Activated naive CD4-positive, alpha-beta T cell (primary cell): ENCODE measurements around the gene KRTAP10-4.
"Not testable (repeated sequence)": the region's sequence is repeated elsewhere in the genome, so short reads cannot be mapped to it uniquely, and the experiment has no call there.

ENCODE experiments used
- DNase-seq, 4 experiments: peaks; one replicate each; lab custom pipeline; 2025; lab: John Stamatoyannopoulos, UW

The KRTAP10-4 gene

DNA sequence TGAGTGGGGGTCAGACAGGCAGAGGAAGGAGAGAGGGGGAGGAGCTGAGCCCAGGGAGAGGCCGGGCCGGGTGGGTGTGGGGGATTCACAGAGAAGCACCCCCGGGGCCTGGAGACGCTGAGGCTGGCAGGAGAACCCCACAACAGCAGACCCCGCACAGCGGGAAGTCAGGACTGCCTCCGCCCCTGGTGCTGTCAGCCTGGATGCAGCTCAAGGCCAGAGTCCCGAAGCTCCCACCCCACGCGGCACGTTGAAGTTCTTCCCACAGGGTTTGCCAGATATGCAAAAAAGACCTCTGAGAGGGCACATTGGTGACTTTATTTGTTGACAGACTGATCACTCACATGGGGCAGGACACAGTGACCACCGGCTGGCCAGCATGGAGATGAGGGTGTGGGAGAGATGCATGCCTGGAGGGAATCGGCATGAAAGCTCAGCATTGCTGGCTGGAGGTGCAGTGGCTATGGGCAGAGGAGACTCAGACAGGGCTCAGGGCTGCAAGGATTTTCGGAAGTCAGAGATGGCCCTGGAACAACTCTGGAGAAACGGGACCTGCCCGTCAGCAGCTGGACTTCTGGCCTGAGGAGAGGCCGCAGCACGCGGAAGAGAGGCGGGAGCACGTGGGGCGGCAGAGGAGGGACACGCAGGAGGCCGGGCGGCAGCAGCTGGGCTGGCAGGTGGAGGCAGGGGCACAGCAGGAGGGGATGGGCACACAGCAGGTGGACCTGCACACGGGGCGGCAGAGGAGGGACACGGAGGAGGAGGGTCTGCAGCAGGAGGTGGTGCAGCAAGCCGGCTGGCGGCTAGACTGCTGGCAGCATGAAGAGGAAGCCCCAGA, 15.8 kb upstream of the KRTAP10-4 start:
- DNase-seq = no peak

- not testable (repeated sequence) for DNase-seq
Observed at GRCh38 chr21:44558329-44558675, 15.2 kb upstream of the KRTAP10-4 start.

DNA sequence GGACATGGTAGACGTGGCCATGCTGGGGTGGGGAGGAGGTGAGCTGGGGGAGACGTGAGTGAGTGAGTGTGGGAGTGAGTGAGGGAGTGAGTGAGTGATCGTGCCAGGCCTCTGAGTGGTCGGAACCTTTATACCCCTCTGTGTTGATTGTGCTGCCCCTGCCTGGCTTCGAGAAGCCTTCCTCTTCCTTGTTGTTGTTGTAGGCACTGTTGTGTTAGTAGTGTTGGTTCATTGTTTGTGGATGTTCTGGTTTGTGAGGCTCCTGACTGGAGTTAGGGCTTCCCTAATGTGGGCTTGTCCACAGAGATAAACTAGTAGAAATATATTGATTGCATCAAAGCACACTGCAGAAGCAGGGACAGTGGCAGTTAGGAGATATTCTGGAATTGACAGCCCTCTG, 14.8 kb upstream of the KRTAP10-4 start, which contains the start of gene KRTAP10-3:
TSS of gene KRTAP10-3 (minus strand) at position 101 of the 400 bp plus-strand sequence. CDS start at position 21, 80 bp downstream.
- no peak for DNase-seq

DNA sequence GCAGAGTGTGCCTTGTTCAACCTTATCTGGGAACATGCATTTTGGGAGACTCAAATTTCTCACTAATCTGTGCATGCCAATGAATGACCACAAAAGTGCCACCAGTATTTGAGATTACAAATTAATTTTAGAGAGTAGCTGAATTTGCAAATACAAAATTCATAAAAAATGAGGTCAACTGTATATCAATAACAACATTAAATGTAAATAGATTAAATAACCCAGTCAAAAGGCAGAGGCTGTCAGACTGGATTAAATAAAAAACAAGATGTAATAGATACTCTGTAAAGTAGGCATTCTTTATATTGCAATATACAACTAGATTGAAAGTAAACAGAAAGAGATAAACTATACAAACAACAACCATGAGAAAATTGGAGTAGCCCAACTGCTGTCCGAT, 9.4 kb upstream of the KRTAP10-4 start:
- no peak for DNase-seq

DNA sequence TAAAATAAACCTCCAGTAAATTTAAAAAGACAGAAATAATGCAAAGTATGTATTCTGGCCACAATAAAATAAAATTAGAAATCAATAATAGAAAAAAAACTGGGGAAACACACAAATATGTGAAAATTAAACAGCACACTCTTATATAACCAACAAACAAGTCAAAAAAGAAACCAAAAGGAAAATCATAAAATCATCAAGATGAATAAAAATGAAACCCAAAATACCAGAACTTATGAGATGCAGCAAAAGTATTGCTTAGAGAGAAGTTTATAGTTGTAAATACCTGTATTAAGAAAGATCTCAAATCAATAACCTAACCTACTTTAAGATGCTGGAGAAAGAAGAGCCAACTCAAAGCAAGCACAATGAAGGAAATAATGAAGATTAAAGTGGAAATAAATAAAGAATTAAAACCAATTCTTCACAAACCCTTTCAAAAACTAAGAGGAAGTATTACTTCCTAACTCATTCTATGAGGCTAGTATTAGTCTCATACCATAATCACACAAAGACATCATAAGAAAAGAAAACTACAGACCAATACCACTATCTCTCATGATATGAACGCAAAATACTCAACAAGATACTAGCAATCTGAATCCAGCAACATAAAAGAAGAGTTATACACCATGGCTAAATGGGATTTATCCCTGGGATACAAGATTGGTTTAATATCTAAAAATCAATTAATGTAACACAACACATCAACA, 8.5 kb upstream of the KRTAP10-4 start:
- DNase-seq = no peak

DNA sequence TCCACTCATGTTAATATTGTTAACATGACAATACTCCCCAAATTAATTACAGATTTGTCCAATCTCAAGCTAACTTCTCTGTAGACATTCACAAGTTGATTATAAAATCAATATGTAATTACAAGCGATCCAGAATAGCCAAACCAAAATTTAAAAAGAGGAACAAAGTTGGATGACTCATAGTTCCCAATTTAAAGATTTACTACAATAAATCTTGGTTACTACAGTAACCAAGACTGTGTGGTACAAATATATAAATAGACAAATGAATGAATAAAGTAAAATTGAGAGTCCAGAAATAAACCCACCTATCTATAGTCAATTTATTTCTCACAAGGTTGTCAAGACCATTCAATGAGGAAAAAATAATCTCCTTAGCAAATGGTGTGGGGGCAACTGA, 7.1 kb upstream of the KRTAP10-4 start:
- DNase-seq = no peak

DNA sequence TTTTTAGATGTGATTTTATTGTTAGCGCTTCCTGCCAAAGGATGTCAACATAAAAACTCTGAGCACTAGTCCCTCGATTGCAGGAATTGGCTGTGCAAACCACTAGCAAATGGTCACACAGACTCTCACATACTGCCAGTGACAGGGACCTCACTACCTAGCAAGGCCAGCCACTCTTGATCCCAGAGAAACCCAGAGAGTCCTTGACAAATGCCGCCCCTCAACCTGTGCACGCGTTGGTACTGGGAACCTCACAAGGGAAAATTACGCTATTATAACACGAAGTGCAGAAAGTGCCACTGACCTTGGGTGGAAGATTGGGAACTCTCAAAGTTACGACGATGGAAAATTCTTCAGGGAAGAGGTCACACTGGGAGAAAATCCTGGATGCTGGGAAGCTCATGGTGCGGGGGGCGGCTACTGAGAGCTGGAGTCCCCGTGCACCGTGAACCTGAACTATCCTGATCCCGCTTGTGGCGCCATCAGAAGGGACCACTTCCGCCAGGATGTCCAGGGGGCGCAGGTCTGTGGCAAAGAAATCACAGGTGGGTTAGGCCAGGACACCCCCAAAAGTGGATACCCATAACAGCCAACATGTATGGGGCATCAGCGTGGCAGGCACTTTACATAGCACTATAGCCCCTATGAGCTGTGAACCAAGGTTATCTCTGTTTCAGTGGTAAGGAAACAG, 5.9 kb upstream of the KRTAP10-4 start:
- no peak for DNase-seq

DNA sequence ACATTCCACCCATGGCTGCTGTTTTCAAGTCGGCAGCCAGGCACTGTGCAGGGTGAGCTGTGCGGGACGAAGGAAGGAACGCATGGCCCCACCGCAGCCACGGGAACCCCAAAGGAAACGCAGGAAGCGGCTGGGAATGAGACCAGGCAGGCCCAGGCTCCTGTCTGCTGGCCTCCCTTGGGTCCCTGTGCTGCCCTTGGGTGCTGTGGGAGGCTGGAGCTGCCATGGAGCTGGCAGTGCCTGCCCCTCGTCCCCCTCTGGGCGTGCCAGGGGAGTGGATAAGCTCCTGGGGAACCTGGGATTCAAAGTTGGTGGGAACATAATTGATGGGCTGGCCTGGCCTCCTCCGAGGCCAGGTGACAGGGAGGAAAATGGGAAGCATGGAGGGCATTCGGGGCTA, 5.3 kb upstream of the KRTAP10-4 start:
- DNase-seq = no peak

DNA sequence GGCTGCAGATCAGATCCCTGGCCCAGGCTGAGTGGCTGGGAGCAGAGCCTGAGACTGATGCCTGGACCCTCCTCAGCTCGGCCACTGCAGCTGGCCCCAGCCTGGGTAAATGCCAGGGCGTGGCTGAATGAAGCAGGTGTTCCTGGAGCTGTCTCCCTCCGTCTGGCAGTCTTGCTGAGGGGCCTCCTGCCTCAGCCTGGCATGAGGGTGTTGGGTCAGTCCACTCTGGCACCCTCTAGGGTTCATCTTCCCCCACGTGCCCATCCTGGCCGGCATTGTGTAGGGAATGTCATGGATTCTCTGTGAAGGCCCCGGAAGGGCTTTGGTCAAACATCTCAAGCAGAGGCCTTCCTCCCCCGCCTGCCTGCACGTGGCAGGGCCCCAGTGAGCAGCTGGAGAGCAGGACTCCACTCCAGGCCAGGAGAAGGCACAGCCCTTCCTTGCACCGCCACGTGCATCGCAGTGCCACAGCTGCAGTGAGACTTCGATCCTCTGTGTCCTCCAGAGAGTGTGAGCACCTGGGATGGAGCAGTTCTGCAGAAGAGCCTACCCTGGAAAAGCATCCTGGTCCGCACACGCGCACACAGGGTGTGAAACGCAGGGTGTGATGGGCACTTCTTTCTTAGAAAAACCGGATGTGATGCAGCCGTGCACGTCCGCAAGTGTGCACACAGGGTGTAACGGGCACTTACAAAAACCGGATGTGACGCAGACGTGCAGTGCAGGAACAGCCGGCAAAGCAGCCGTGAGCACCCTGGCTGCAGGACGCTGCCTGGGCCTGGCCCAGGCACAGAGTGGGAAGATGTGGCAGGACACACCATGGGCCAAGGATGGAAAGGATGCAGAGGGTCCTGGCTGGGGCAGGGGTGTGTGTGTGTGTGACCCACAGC, 4.6 kb upstream of the KRTAP10-4 start:
- DNase-seq = no peak

- DNase-seq = no peak
Observed at GRCh38 chr21:44569861-44570517, 3.5 kb upstream of the KRTAP10-4 start.

DNA sequence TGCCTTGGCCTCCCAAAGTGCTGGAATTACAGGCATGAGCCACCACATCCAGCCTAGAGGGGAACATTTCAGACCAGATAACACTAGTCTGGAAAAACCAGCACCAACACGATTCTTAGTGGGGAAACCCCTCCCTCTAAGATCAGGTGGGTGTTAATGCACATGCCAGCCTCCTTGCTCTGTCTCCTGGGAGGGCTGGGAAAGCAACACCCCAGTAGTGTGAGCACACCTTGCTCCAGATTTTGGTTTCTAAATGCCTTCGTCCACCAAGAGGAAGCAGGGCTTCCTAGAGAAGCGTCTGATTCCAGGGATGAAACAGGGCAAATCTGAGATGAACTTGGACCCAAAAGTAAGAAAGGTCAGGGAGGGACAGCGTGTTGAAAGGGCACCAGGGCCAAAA, 2.2 kb upstream of the KRTAP10-4 start:
- no peak for DNase-seq

DNA sequence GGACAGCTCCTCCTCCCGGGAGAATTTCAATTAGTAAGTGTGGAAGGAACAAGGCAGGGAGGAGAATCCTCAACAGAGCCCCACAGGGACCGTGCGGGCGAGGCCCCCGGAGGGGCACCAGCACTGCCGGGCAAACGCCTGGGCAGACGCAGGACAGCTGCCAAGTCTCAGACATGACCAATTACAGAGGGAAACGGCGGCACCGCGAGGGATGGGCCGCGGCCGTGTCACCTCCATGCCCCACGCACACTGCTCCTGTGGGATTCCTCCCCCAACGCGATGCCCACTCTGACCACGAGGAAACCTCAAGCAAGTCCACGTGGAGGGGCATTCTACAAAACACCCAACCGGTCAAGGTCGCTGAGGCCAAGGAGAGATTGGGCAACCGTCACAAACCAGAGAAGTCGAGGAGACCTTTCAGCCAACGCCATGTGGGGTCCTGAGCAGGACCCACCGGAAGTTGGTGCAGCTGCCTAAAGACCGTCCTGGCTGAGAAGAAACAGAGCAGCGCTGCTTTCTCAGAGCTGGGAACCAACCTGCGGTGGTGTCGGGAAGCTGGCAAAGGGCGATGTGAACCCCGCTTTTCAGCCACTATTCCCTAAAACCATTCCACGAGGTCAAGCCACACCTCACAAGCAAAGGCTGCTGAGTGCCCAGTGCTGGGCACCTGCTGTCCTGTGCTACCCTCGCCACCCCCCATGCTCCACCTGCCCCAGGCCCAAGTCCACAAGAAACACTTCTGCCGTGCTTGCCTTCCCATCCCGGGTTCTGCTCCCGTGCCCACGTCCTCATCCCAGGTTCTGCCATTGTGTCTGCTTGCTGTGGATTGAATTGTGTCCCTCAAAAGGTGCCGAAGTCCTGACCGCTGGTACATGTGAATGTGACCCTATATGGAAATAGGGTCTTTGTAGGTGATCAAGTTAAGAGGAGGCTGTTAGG, 1.4 kb upstream of the KRTAP10-4 start:
- no peak for DNase-seq

DNA sequence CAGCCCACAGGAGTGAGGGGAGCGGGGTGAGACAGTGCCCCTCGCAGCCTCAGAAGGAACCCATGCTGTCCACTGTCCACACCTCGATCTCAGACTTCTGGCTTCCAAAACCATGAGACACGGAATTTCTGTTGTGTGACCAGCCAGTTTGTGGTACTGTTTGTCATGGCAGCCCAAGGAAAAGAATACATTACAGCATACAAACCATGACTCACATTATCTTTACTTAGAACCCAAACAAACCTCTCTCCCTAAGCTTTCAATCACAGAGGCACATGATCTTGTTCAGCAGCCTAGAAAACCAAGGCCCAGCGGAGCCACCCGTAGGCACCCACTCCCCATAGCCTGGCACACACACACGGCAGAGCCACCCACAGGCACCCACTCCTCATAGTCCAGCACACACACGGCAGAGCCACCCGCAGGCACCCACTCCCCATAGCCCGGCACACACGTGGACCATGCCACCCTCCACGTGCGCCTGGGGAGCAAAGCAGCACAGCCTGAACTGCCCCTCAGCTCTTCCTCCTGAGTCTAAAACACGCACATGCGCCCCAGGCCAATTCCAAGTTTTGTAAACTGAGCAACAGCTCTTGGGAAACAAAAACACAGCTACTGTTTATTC, 458 bp upstream of the KRTAP10-4 start:
- DNase-seq = no peak

GRCh38 chr21:44574457-44575306, 1.2 kb downstream of the KRTAP10-4 start:
- DNase-seq = no peak

- no peak for DNase-seq
Observed at GRCh38 chr21:44575307-44576024, 1.9 kb downstream of the KRTAP10-4 start.

DNA sequence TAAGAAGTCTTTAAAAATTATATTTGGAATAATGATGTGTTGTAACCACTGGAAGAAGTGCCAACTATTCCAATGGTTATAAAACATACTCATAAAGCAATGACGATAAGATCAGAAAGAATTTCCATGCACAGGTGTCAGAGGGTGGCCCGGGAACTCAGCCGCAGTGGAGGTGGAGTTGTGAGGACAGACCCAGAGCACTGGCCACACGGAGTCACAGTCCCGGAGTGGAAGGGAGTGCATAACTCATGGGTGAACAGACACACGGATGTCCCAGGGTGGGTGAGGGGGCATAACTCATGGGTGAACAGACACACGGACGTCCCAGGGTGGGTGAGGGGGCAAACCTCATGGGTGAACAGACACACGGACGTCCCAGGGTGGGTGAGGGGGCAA, 2.5 kb downstream of the KRTAP10-4 start:
- DNase-seq = no peak

DNA sequence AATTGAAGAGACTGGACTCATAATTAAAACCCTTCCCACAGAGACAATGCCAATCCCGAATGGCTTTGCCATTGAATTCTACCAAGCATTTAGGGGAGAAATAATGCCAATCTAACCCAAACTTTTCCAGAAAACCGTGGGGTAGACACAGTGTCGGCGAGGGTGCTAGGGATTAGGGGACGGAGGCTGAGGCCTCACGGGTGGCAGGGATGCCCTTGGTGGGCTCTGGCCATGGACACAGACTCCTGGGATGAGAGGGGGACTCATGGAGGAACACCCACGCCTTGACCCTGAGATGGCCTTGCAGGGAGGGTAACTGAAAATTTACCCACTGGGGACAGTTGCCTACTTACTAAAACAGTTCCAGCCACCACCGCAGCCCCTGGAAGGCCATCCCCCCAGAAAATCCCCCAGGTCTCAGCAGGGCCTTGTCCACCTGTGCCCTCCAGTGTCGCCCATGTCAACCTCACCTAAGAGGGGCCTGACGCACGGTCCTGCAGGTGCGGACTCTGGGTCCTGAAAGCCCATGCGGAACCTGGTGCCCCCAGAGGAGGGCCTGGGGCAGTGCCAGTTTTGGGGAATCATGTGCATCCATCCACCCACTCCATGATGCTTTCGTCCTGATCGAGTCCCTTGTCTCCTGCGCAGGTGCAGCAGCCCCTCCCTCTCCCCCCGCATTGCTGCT, 5.0 kb downstream of the KRTAP10-4 start:
- no peak for DNase-seq
